Measurements from ENCODE around the gene XPO4. TPM values are rescaled to one million over a fixed set of nuclear protein-coding genes. Genes with fewer than 3 reads are reported as not detected.

Gene XPO4
- total RNA-seq, 1 donor from 2014 or later: 32.0 TPM

GRCh38 chr13:20815464-20815863 lies 87.1 kb downstream of the XPO4 start:
- H3K4me3 ChIP-seq: no peak overlapping the region

GRCh38 chr13:20814224-20814910 lies 88.2 kb downstream of the XPO4 start:
- no peak for TF ChIP-seq CTCF (IDR thresholded peaks at IDR 0.05; ENCODE audit: borderline replicate concordance)

More at GRCh38 chr13:20815464-20815863, 87.1 kb downstream of the XPO4 start:
- no peak for TF ChIP-seq CTCF (IDR thresholded peaks at IDR 0.05; ENCODE audit: borderline replicate concordance)
- H3K27me3 ChIP-seq (ENCODE audit: low read depth): no peaks in the 10 kb centered on the region
- intact Hi-C loops (cut with micrococcal nuclease): no loop called here
- DNase-seq: no peak
- H3K27ac ChIP-seq (replicated peaks): peak overlapping the region; percentile 83
- no peaks in the 10 kb centered on the region for H3K36me3 ChIP-seq
- H3K9me3 ChIP-seq (replicated peaks): no peaks in the 10 kb centered on the region
- H3K4me1 ChIP-seq: peaks cover 81% of the 10 kb centered on the region

GRCh38 chr13:20812890-20813289 lies 89.7 kb downstream of the XPO4 start:
- Histone ChIP-seq H3K27me3 (ENCODE audit: low read depth) (no peaks in the 10 kb centered on the region), H3K4me3 (no peak overlapping the region), H3K36me3 (peaks cover 16% of the 10 kb centered on the region), H3K27ac (replicated peaks) (peak overlapping the region; percentile 83), H3K9me3 (replicated peaks) (no peaks in the 10 kb centered on the region), H3K4me1 (peaks cover 75% of the 10 kb centered on the region)
- no peak for DNase-seq
- intact Hi-C loops (cut with micrococcal nuclease): no loop called here
- no peak for TF ChIP-seq CTCF (IDR thresholded peaks at IDR 0.05; ENCODE audit: borderline replicate concordance)

More at GRCh38 chr13:20814224-20814910, 88.2 kb downstream of the XPO4 start:
- H3K27ac ChIP-seq (replicated peaks): peak overlapping the region; percentile 83
- DNase-seq: peak; percentile 81
- H3K9me3 ChIP-seq (replicated peaks): no peaks in the 10 kb centered on the region
- H3K36me3 ChIP-seq: peaks cover 1% of the 10 kb centered on the region
- peaks cover 80% of the 10 kb centered on the region for H3K4me1 ChIP-seq
- H3K27me3 ChIP-seq (ENCODE audit: low read depth): no peaks in the 10 kb centered on the region
- H3K4me3 ChIP-seq: peak overlapping the region; percentile 33
- intact Hi-C loops (cut with micrococcal nuclease): no loop called here

- no peak for TF ChIP-seq CTCF (IDR thresholded peaks at IDR 0.05; ENCODE audit: borderline replicate concordance)
- Histone ChIP-seq H3K27me3 (ENCODE audit: low read depth) (no peaks in the 10 kb centered on the region), H3K36me3 (peaks cover 35% of the 10 kb centered on the region), H3K9me3 (replicated peaks) (no peaks in the 10 kb centered on the region), H3K4me3 (no peak overlapping the region), H3K4me1 (peaks cover 54% of the 10 kb centered on the region), H3K27ac (replicated peaks) (no peak overlapping the region)
- intact Hi-C loops (cut with micrococcal nuclease): no loop called here
- no peak for DNase-seq
These were observed 91.7 kb downstream of the XPO4 start for GRCh38 chr13:20810808-20811207.

- Histone ChIP-seq H3K4me1 (peaks cover 35% of the 10 kb centered on the region), H3K4me3 (no peak overlapping the region), H3K9me3 (replicated peaks) (no peaks in the 10 kb centered on the region), H3K27ac (replicated peaks) (no peak overlapping the region), H3K36me3 (peaks cover 36% of the 10 kb centered on the region), H3K27me3 (ENCODE audit: low read depth) (no peaks in the 10 kb centered on the region)
- DNase-seq: no peak
- TF ChIP-seq CTCF (IDR thresholded peaks at IDR 0.05; ENCODE audit: borderline replicate concordance): no peak
- intact Hi-C loops (cut with micrococcal nuclease): no loop called here
These were observed 93.7 kb downstream of the XPO4 start for GRCh38 chr13:20808874-20809273.

Data from left ventricle myocardium inferior (tissue), 1 donor.